HEK293 (cell line): ENCODE measurements around the gene MYT1.

ENCODE experiments used
- CTCF ChIA-PET: fragments of 350-600 bp; formaldehyde crosslinking; extraction: SDS; loops from one replicate; lab custom pipeline; 2021; ENCODE audit warnings: antibody characterized with exemption; lab: Yijun Ruan, JAX
- POLR2A ChIA-PET: fragments of 300-600 bp; formaldehyde crosslinking; extraction: SDS; loops from one replicate; lab custom pipeline; 2020; ENCODE audit warnings: antibody characterized with exemption, inconsistent platforms; lab: Yijun Ruan, JAX
- H3K27ac ChIP-seq: fragments of 200-500 bp; sonication (Bioruptor generic); 2 replicates; pipeline ENCODE4 v1.5.1; 2014; ENCODE audit warnings: low read depth, low read length, control low read depth, inconsistent platforms; ENCODE audit errors: extremely low read depth
- H3K36me3 ChIP-seq, 2 experiments: fragments of 200-500 bp in 1 of 2; sonication (Bioruptor generic) in 1 of 2; 1 replicate in 1 of 2; 2 replicates in 1 of 2; pipeline ENCODE4 v1.5.1; 2014 to 2017; ENCODE audit warnings: inconsistent platforms in 2 of 2, low read length in 2 of 2; ENCODE audit not compliant: control insufficient read depth in 2 of 2, insufficient read depth in 1 of 2
- H3K4me1 ChIP-seq: fragments of 200-500 bp; sonication (Bioruptor generic); 2 replicates; pipeline ENCODE4 v1.5.1; 2014; ENCODE audit warnings: mild to moderate bottlenecking, low read length, inconsistent platforms; ENCODE audit not compliant: control insufficient read depth, insufficient read depth
- H3K4me3 ChIP-seq: 2 replicates; pipeline ENCODE4 v1.5.1; 2011; ENCODE audit warnings: low read depth, mild to moderate bottlenecking, control low read depth, low read length, moderate library complexity
- H3K9me3 ChIP-seq: fragments of 200-500 bp; sonication (Bioruptor generic); 2 replicates; pipeline ENCODE4 v1.5.1; 2014; ENCODE audit warnings: low read depth, low read length, inconsistent platforms; ENCODE audit not compliant: control insufficient read depth, insufficient read depth
- HOXA7 ChIP-seq: sonication (generic); formaldehyde crosslinking; IDR thresholded peaks from 2 replicates; pipeline ENCODE4 v1.8.1; 2022; ENCODE audit warnings: missing genetic modification reagents, borderline replicate concordance
- MZF1 ChIP-seq: fragments of 450-650 bp; formaldehyde crosslinking; IDR thresholded peaks from 2 replicates; pipeline ENCODE4 v1.5.1; 2017; ENCODE audit warnings: missing biosample characterization, missing genetic modification characterization, borderline replicate concordance
- REST ChIP-seq: fragments of 450-650 bp; formaldehyde crosslinking; IDR thresholded peaks from 2 replicates; pipeline ENCODE4 v1.5.1; 2016; ENCODE audit warnings: missing biosample characterization, missing genetic modification characterization
- SP2 ChIP-seq: fragments of 450-650 bp; formaldehyde crosslinking; IDR thresholded peaks from 2 replicates; pipeline ENCODE4 v1.5.1; 2016; ENCODE audit warnings: missing biosample characterization, missing genetic modification characterization
- ZFHX2 ChIP-seq: fragments of 450-650 bp; formaldehyde crosslinking; conservative IDR thresholded peaks from 2 replicates; pipeline ENCODE4 v1.5.1; 2016; ENCODE audit warnings: missing biosample characterization, missing genetic modification characterization
- ZIC2 ChIP-seq: fragments of 450-650 bp; formaldehyde crosslinking; IDR thresholded peaks from 2 replicates; pipeline ENCODE4 v1.5.1; 2016; ENCODE audit warnings: missing biosample characterization, missing genetic modification characterization
- ZNF112 ChIP-seq: fragments of 450-650 bp; formaldehyde crosslinking; IDR thresholded peaks from 2 replicates; pipeline ENCODE4 v1.5.0; 2017; ENCODE audit warnings: missing biosample characterization, missing genetic modification characterization
- ZNF132 ChIP-seq: fragments of 450-650 bp; formaldehyde crosslinking; IDR thresholded peaks from 2 replicates; pipeline ENCODE4 v1.5.1; 2017; ENCODE audit warnings: missing biosample characterization, missing genetic modification characterization, borderline replicate concordance
- ZNF2 ChIP-seq: fragments of 450-650 bp; formaldehyde crosslinking; IDR thresholded peaks from 2 replicates; pipeline ENCODE4 v1.5.1; 2016; ENCODE audit warnings: missing biosample characterization, missing genetic modification characterization
- ZNF202 ChIP-seq: fragments of 450-650 bp; formaldehyde crosslinking; IDR thresholded peaks from 2 replicates; pipeline ENCODE4 v1.5.1; 2016; ENCODE audit warnings: missing biosample characterization, missing genetic modification characterization, borderline replicate concordance
- ZNF266 ChIP-seq: fragments of 450-650 bp; formaldehyde crosslinking; IDR thresholded peaks from 2 replicates; pipeline ENCODE4 v1.5.1; 2016; ENCODE audit warnings: missing biosample characterization, missing genetic modification characterization, low read depth
- ZNF280C ChIP-seq: fragments of 450-650 bp; formaldehyde crosslinking; IDR thresholded peaks from 2 replicates; pipeline ENCODE4 v1.5.1; 2016; ENCODE audit warnings: missing biosample characterization, missing genetic modification characterization
- ZNF514 ChIP-seq: fragments of 450-650 bp; formaldehyde crosslinking; IDR thresholded peaks from 2 replicates; pipeline ENCODE4 v1.5.1; 2016; ENCODE audit warnings: missing biosample characterization, missing genetic modification characterization
- ZNF529 ChIP-seq: fragments of 450-650 bp; formaldehyde crosslinking; IDR thresholded peaks from 2 replicates; pipeline ENCODE4 v1.5.1; 2017; ENCODE audit warnings: missing genetic modification characterization, missing biosample characterization; ENCODE audit not compliant: insufficient replicate concordance
- ZNF544 ChIP-seq: fragments of 450-650 bp; formaldehyde crosslinking; IDR thresholded peaks from 2 replicates; pipeline ENCODE4 v1.5.0; 2017; ENCODE audit warnings: missing biosample characterization, missing genetic modification characterization
- ZNF548 ChIP-seq: fragments of 450-650 bp; formaldehyde crosslinking; IDR thresholded peaks from 2 replicates; pipeline ENCODE4 v1.5.1; 2016; ENCODE audit warnings: missing biosample characterization, missing genetic modification characterization
- ZNF658 ChIP-seq: fragments of 450-650 bp; formaldehyde crosslinking; IDR thresholded peaks from 2 replicates; pipeline ENCODE4; 2016; ENCODE audit warnings: missing biosample characterization, missing genetic modification characterization
- ZNF677 ChIP-seq: fragments of 450-650 bp; IDR thresholded peaks from 2 replicates; pipeline ENCODE4 v1.5.0; 2018; ENCODE audit warnings: missing biosample characterization, mild to moderate bottlenecking, missing genetic modification characterization, moderate library complexity
- ZNF707 ChIP-seq: fragments of 450-650 bp; formaldehyde crosslinking; IDR thresholded peaks from 2 replicates; pipeline ENCODE4 v1.5.1; 2016; ENCODE audit warnings: missing biosample characterization, missing genetic modification characterization
- ZNF768 ChIP-seq: fragments of 450-650 bp; formaldehyde crosslinking; IDR thresholded peaks from 2 replicates; pipeline ENCODE4 v1.5.1; 2018; ENCODE audit warnings: missing biosample characterization, mild to moderate bottlenecking, missing genetic modification characterization
- ZNF777 ChIP-seq: fragments of 450-650 bp; formaldehyde crosslinking; IDR thresholded peaks from 2 replicates; pipeline ENCODE4 v1.5.1; 2017; ENCODE audit warnings: missing biosample characterization, missing genetic modification characterization, borderline replicate concordance
- ZNF843 ChIP-seq: fragments of 450-650 bp; formaldehyde crosslinking; IDR thresholded peaks from 2 replicates; pipeline ENCODE4 v1.5.1; 2016; ENCODE audit warnings: missing biosample characterization, missing genetic modification characterization

MYT1 gene

GRCh38 chr20:64163776-64164122 is 503 bp upstream of the MYT1 start:
- no peaks in the 10 kb centered on the region for H3K9me3 ChIP-seq
- POLR2A ChIA-PET = no interaction called here
- H3K27ac ChIP-seq = no peak overlapping the region
- no peaks in the 10 kb centered on the region for H3K36me3 ChIP-seq
- no peaks in the 10 kb centered on the region for H3K4me1 ChIP-seq
- CTCF ChIA-PET = no interaction called here
- no peak overlapping the region for H3K4me3 ChIP-seq
- TF ChIP-seq ZNF677 (tag by site-specific recombination) (no peak), HOXA7 (CRISPR knock-in tag) (no peak), ZFHX2 (tag by site-specific recombination) (no peak), MZF1 (tag by site-specific recombination) (no peak), ZNF707 (tag by site-specific recombination) (no peak), ZNF266 (tag by site-specific recombination) (no peak), ZNF658 (tag by site-specific recombination) (no peak), ZNF529 (tag by site-specific recombination) (no peak), REST (tag by site-specific recombination) (no peak), ZNF843 (tag by site-specific recombination) (no peak), ZNF548 (tag by site-specific recombination) (no peak), ZIC2 (no peak), ZNF777 (no peak), ZNF132 (tag by site-specific recombination) (no peak), ZNF280C (tag by site-specific recombination) (no peak), ZNF514 (no peak), SP2 (tag by site-specific recombination) (no peak), ZNF112 (no peak), ZNF768 (tag by site-specific recombination) (no peak), ZNF202 (no peak)

- Histone ChIP-seq H3K9me3 (no peaks in the 10 kb centered on the region), H3K4me1 (no peaks in the 10 kb centered on the region), H3K27ac (no peak overlapping the region)
- CTCF ChIA-PET = no interaction called here
- TF ChIP-seq ZNF544 (no peak), ZNF2 (tag by site-specific recombination) (no peak)
- TF ChIP-seq, all 188 proteins: peak for 0
- Histone ChIP-seq H3K4me3 (no peak overlapping the region), H3K36me3 (no peaks in the 10 kb centered on the region)
- POLR2A ChIA-PET = no interaction called here
Observed at GRCh38 chr20:64165866-64166600, 1.8 kb downstream of the MYT1 start.
